HCT116 (cell line): ENCODE data around the gene NEK8.

Experiments
- EGR1 ChIP-seq: IDR thresholded peaks from 2 replicates; pipeline ENCODE4 v1.6.1; 2012; ENCODE audit warnings: low read depth
- POLR2A ChIP-seq: IDR thresholded peaks from 2 replicates; pipeline ENCODE4 v1.7.0; 2011; ENCODE audit warnings: borderline replicate concordance; ENCODE audit not compliant: insufficient read depth, insufficient read length; ENCODE audit errors: extremely low read depth
- TF ChIP-seq, protein P1 (sequence below), 3 experiments: fragments of 200-600 bp in 1 of 3; sonication (generic) in 1 of 3; IDR thresholded peaks in 2 of 3; conservative IDR thresholded peaks in 1 of 3; 2 replicates each; pipeline ENCODE4 v1.5.1; 2012 to 2017; ENCODE audit warnings: low read depth in 2 of 3, low read length in 2 of 3, antibody characterized with exemption in 1 of 3, borderline replicate concordance in 1 of 3, control low read depth in 1 of 3, mild to moderate bottlenecking in 1 of 3, mixed read lengths in 1 of 3, mixed run types in 1 of 3, moderate library complexity in 1 of 3; ENCODE audit not compliant: insufficient read depth in 1 of 3

DNA sequence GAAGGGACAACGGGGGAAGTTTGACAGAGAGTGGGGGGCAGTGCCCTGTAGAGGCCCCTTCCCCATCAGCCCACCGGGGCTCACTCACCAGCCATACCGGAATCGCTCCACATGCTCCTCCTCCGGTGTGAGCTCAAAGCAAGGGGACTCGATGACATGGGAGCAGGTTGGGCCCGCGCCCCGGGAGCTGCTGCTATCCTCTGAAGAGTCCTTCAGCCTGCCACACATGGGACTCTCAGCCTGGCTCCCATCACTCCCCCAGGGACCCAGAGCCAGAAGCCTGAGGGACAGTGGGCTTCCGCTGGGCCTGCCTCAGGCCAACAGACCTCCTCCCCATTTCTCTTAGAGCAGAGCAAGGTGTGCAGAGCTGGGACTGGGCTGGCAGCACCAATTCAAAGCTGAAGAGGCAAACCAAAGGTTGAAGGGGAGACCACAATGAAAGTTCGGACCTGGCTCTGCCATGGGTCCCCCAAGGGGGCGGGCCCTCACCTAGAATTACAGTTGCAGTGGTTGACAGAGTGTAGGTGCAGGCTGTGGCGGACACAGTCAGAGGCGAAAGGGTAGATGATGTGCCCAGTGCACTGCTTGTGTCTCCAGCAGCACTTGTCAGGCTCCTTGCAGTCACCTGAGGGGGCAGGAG lies 24.2 kb upstream of the NEK8 start:
- TF ChIP-seq EGR1: no peak
- TF ChIP-seq, protein P1, sequence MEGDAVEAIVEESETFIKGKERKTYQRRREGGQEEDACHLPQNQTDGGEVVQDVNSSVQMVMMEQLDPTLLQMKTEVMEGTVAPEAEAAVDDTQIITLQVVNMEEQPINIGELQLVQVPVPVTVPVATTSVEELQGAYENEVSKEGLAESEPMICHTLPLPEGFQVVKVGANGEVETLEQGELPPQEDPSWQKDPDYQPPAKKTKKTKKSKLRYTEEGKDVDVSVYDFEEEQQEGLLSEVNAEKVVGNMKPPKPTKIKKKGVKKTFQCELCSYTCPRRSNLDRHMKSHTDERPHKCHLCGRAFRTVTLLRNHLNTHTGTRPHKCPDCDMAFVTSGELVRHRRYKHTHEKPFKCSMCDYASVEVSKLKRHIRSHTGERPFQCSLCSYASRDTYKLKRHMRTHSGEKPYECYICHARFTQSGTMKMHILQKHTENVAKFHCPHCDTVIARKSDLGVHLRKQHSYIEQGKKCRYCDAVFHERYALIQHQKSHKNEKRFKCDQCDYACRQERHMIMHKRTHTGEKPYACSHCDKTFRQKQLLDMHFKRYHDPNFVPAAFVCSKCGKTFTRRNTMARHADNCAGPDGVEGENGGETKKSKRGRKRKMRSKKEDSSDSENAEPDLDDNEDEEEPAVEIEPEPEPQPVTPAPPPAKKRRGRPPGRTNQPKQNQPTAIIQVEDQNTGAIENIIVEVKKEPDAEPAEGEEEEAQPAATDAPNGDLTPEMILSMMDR (IDR thresholded peaks at IDR 0.05 in 2 of 3, conservative IDR thresholded peaks at IDR 0.05 in 1 of 3; ENCODE audit: borderline replicate concordance in 1 of 3, insufficient read depth in 1 of 3, low read depth in 2 of 3, low read length in 2 of 3): no peak
- no peak for TF ChIP-seq POLR2A
